GM18511 (cell line): ENCODE data around the gene FGD5.

Experiments
- ATAC-seq: cut with Tn5 transposase; IDR thresholded peaks from one replicate; pipeline ENCODE4 v1.9.1; 2021; ENCODE audit warnings: mild to moderate bottlenecking, moderate library complexity; ENCODE audit not compliant: unreplicated experiment

The FGD5 gene

GRCh38 chr3:14789221-14789620, 29.5 kb upstream of the FGD5 start:
- no peak for ATAC-seq

- no peak for ATAC-seq
Measured at GRCh38 chr3:14789640-14790285, 29.0 kb upstream of the FGD5 start.

- no peak for ATAC-seq
Measured at GRCh38 chr3:14791343-14791945, 27.3 kb upstream of the FGD5 start.

DNA sequence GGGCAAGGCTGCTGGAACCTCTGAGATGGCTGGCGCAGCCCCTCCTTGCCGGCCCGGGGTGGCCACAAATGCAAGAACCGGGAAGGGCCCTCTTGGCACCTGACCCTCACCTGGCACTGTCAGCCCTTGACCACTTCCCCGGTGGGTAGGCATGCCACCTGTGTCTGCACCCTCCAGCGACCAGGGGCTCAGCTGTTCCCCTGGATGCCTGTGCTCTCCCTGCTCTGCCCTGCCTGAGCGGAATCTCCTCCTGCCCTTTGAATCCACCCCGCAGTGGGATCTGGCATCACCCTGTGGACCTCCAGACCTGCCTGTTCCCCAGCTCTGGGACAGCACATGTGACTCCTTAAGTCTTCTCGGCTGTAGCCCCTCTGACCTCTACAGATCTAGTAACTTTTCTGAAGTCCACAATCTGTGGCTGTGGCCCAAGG, 26.1 kb upstream of the FGD5 start:
- ATAC-seq = no peak

DNA sequence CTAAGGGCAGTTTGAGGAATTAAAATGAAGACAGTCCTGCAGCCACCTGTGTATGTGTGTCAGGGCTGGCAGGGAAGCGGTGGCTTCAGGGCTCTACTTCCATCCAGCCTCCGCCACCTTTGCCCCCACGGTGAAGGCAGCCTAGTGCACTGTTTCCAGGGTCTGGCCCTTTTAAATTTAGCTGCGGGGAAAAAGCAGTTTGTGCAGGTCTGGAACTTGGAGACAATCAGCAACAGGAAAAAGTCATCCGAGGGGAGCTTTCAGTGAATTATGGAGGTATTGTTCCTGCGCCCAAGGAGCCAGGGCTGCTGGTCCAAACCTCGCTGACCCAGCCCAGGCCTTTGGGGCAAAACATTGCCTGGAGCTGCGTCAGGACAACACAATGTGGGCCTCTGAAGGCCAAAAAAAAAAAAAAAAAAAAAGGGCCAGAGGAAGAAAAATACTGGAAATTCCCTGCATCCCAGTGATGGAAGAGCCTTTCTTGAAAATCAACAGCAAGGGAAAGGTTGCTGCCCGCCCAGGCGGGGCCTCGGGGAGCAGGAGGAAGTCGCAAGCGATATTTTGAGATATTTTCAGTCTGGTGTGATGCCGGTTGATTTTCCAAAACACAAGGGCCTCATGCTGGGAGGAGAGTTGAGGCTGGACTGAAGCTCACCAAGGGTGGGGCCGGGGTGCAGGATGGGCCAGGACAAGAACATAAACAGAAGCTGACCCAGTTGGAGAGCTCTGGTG, 25.5 kb upstream of the FGD5 start:
- no peak for ATAC-seq

DNA sequence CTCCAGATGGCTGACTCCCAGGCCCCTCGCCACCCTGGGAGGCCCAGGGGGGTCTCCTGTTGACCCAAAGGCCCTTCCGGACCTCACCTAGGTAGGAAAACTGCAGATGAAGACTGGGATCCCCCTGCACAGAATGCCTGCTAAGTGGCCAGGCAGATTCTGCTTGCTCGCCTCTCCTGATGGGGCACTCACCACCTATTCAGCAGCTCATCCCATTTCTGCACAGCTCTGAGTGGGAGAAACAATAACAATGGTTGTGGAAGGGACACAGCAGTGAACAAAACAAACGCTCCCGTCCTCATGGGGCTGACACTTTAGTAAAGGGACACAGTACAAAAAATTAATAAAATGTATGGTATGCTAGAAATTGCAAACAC, 24.9 kb upstream of the FGD5 start:
- no peak for ATAC-seq

DNA sequence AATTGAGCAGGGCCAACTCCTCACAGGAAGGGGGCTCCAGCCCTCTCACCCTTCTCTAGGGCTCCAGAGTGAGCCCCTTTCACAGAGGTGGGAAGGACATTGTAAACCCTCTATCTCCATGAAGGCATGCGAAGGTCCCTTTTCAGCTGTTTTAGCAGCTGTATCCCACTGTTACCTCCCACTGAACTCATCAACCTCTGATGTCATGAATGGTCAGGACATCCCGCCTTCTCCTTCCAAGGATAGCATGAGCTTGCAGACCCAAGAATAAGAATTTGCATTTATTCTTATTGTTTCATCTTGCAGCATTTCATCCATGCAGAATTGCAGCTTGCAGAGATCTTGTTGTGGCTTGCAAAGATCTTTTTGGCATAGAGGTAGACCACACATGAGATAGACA, 24.3 kb upstream of the FGD5 start:
- no peak for ATAC-seq

- no peak for ATAC-seq
Measured at GRCh38 chr3:14795996-14796395, 22.8 kb upstream of the FGD5 start.

- ATAC-seq = no peak
Measured at GRCh38 chr3:14796403-14797077, 22.2 kb upstream of the FGD5 start.

- no peak for ATAC-seq
Measured at GRCh38 chr3:14797731-14798130, 21.0 kb upstream of the FGD5 start.

DNA sequence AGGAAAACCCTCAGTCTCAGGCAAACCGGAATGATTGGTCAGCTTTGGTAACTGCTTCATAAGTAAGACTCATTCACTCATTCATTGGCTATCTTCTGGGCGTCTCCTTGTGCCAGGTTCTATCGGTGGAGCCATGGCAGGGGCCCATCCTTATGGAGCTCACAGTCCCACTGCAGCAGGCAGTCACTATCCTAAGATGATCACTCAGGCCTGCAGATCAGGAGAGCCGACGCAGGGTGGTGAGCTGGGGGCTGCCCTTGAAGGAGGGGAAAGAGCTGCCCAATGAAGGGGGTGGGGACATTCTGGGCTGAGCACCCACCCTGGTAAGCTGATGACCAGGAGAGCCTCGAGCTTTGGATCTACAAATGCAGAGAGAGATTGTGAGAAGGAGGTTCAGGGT, 20.5 kb upstream of the FGD5 start:
- ATAC-seq = no peak

GRCh38 chr3:14799146-14799545, 19.6 kb upstream of the FGD5 start:
- ATAC-seq = no peak

- no peak for ATAC-seq
Measured at GRCh38 chr3:14801031-14801430, 17.7 kb upstream of the FGD5 start.

DNA sequence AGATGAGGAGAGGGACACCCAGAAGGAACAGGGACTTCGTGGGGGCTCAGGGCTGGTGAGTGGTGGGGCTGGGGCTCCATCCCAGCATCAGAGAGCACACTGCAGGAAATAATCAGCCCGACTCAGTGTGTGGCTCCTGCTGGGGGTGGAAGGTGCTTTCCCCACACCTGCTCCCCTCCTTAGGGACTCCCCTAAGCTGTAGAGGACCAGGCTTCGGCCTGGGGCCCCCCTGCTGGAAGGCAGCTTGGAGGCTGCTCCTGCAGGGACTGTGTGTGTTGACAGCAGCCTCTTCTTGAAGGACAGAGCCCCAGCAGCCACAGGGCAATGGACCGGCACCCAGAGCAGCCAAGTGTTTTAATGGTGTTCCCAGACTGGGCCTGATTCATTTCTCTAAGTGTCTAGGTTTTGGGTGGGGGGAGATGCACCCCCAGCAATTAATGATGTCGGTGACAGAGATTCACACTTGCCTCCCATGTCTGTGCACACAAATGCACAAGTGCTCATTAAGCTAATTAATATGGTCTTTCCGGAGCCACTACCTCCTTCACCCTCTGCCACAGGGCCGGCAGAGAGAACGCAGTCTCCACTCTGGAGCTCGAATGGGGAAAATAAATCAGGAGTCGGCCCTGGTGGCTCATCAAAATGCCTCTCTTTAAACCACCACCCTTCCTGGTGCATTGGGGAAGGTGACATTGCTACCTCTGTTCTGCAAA, 16.9 kb upstream of the FGD5 start:
- no peak for ATAC-seq

- no peak for ATAC-seq
Measured at GRCh38 chr3:14802381-14802731, 16.4 kb upstream of the FGD5 start.

- no peak for ATAC-seq
Measured at GRCh38 chr3:14803101-14803980, 15.4 kb upstream of the FGD5 start.

DNA sequence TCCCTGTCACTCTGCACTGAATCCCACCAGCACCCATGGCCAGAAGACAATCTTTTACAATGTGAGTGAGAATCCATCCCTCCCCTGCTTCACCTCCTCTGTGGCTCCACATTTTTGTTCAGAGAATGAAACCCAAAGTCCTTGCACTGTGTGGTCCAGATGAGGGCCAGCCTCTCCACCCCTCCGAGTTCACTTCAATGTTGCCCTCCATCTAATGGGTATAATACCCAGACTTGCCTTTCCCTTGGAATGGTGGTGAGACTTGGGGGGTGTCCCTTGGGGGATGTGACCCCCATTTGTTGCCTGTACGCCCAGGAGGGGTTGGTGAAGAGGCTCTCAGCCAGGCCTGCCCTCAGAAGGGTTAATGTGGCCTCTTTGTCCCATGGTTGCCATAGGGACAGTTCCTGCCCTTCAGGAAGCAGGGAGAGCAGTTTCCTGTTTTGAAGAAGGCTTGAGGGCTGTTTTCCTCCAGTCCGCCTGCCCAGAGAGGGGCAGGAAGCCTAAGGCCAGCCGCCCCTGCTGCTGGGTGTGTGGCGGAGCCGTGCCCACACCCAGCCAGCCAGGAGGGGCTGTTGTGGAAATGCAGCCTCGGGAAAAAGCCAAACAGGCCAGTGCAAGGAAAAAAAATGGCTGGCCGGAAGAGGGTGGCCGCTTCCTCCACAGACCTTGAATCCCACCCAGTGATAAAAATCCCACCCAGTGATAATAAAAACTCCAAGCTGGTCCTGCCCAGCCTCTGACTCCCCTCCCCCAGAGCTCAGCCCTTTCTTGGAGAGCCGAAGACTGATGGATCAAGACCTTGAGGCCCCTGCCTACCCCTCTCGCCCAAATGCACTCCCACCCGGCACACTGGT, 14.6 kb upstream of the FGD5 start:
- no peak for ATAC-seq

- no peak for ATAC-seq
Measured at GRCh38 chr3:14804835-14805780, 13.7 kb upstream of the FGD5 start.
